K562 (cell line): ENCODE data around the gene GAPDH. TPM values are rescaled to one million over a fixed set of nuclear protein-coding genes. Genes with fewer than 3 reads are reported as not detected.

Experiments
- ARID1B ChIP-seq: fragments of 450-650 bp; IDR thresholded peaks from 2 replicates; pipeline ENCODE4 v1.6.1; 2016; ENCODE audit warnings: antibody characterized with exemption, mild to moderate bottlenecking, inconsistent platforms
- BACH1 ChIP-seq: fragments of 200-800 bp; sonication (Bioruptor generic); IDR thresholded peaks from 2 replicates; pipeline ENCODE4 v1.6.1; 2016; ENCODE audit warnings: missing genetic modification characterization, missing compliant biosample characterization
- COPS2 ChIP-seq: fragments of 450-650 bp; conservative IDR thresholded peaks from 2 replicates; pipeline ENCODE4 v1.6.1; 2016; ENCODE audit warnings: mild to moderate bottlenecking, moderate library complexity
- CREB3L1 ChIP-seq: fragments of 450-650 bp; IDR thresholded peaks from 2 replicates; pipeline ENCODE4 v1.6.1; 2014; ENCODE audit warnings: low read depth, mild to moderate bottlenecking, moderate library complexity, borderline replicate concordance
- CXXC5 ChIP-seq: fragments of 250-450 bp; sonication (Bioruptor Pico); IDR thresholded peaks from 2 replicates; pipeline ENCODE4 v1.8.0; 2022; ENCODE audit warnings: inconsistent platforms, mild to moderate bottlenecking, moderate library complexity
- DPF2 ChIP-seq: fragments of 450-650 bp; IDR thresholded peaks from 2 replicates; pipeline ENCODE4 v1.6.1; 2016
- ESRRA ChIP-seq: fragments of 450-650 bp; IDR thresholded peaks from 2 replicates; pipeline ENCODE4 v1.6.1; 2014; ENCODE audit warnings: low read depth, mild to moderate bottlenecking, moderate library complexity, borderline replicate concordance
- FOXA1 ChIP-seq: fragments of 450-650 bp; IDR thresholded peaks from 2 replicates; pipeline ENCODE4 v1.6.1; 2016; ENCODE audit warnings: mild to moderate bottlenecking, borderline replicate concordance
- FOXJ3 ChIP-seq: sonication (generic); formaldehyde crosslinking; IDR thresholded peaks from 2 replicates; pipeline ENCODE4 v1.4.0; 2020; ENCODE audit warnings: mild to moderate bottlenecking, missing genetic modification reagents
- IRF2 ChIP-seq: sonication (generic); formaldehyde crosslinking; IDR thresholded peaks from 2 replicates; pipeline ENCODE4 v1.8.1; 2022; ENCODE audit warnings: mild to moderate bottlenecking, missing genetic modification reagents
- KDM4B ChIP-seq, 2 experiments: fragments of 450-650 bp in 1 of 2; sonication (generic) in 1 of 2; IDR thresholded peaks; 2 replicates each; pipeline ENCODE4 v1.6.1; 2016 to 2017; ENCODE audit warnings: borderline replicate concordance in 2 of 2, antibody characterized with exemption in 1 of 2, low read depth in 1 of 2, mild to moderate bottlenecking in 1 of 2
- MAFG ChIP-seq: fragments of 450-650 bp; conservative IDR thresholded peaks from 2 replicates; pipeline ENCODE4 v1.6.1; 2016; ENCODE audit warnings: missing genetic modification characterization, missing compliant biosample characterization
- MCM2 ChIP-seq: fragments of 450-650 bp; IDR thresholded peaks from 2 replicates; pipeline ENCODE4 v1.6.1; 2017; ENCODE audit warnings: low read depth, mild to moderate bottlenecking
- MCM5 ChIP-seq: fragments of 450-650 bp; IDR thresholded peaks from 2 replicates; pipeline ENCODE4 v1.6.1; 2016; ENCODE audit warnings: low read depth
- NRF1 ChIP-seq, 2 experiments: fragments of 450-650 bp; IDR thresholded peaks in 1 of 2; conservative IDR thresholded peaks in 1 of 2; 2 replicates each; pipeline ENCODE4 v1.6.1; 2014; ENCODE audit warnings: mild to moderate bottlenecking in 2 of 2
- POLR2G ChIP-seq: fragments of 200-400 bp; formaldehyde crosslinking; IDR thresholded peaks from 2 replicates; pipeline ENCODE4 v1.6.1; 2017; ENCODE audit warnings: low read depth, mild to moderate bottlenecking, antibody characterized with exemption, low read length, moderate library complexity
- RBBP5 ChIP-seq: fragments of 200-600 bp; sonication (generic); IDR thresholded peaks from 2 replicates; pipeline ENCODE4 v1.6.1; 2012; ENCODE audit warnings: borderline replicate concordance, mild to moderate bottlenecking, low read length, control low read depth, inconsistent platforms; ENCODE audit not compliant: insufficient read depth, poor library complexity, severe bottlenecking
- RBM17 ChIP-seq: fragments of 200-400 bp; formaldehyde crosslinking; IDR thresholded peaks from 2 replicates; pipeline ENCODE4 v1.6.1; 2017; ENCODE audit warnings: low read depth, mild to moderate bottlenecking, low read length, borderline replicate concordance
- SMARCC2 ChIP-seq: fragments of 450-650 bp; IDR thresholded peaks from 2 replicates; pipeline ENCODE4 v1.6.1; 2017; ENCODE audit warnings: antibody characterized with exemption, moderate library complexity, mild to moderate bottlenecking, low read depth
- SUPT5H ChIP-seq: fragments of 450-650 bp; IDR thresholded peaks from 2 replicates; pipeline ENCODE4 v1.6.1; 2016
- TCF3 ChIP-seq: sonication (generic); formaldehyde crosslinking; IDR thresholded peaks from 2 replicates; pipeline ENCODE4 v1.4.0; 2020; ENCODE audit warnings: mild to moderate bottlenecking, missing genetic modification reagents
- USF2 ChIP-seq: sonication (generic); formaldehyde crosslinking; IDR thresholded peaks from 2 replicates; pipeline ENCODE4 v1.5.0; 2020; ENCODE audit warnings: missing genetic modification reagents
- ZNF398 ChIP-seq: fragments of 250-450 bp; sonication (Bioruptor Pico); IDR thresholded peaks from 2 replicates; pipeline ENCODE4 v1.8.0; 2021; ENCODE audit warnings: moderate library complexity, mild to moderate bottlenecking, inconsistent platforms
- ZNF57 ChIP-seq: fragments of 450-650 bp; formaldehyde crosslinking; IDR thresholded peaks from 2 replicates; pipeline ENCODE4 v1.4.0; 2020; ENCODE audit warnings: mild to moderate bottlenecking, moderate library complexity
- polyA plus RNA-seq, 8 experiments: library from polyadenylated mRNA; depleted of rRNA in 4 of 8; stranded (reverse) in 5 of 8; unstranded in 3 of 8; fragments of >200 nt; fragmentation: Nextera tagmentation in 2 of 8; fragmentation: Illumina TruSeq in 1 of 8; extraction: Ambion mirVana in 2 of 8; extraction: Trizol in 1 of 8; gene quantifications; 2 replicates each; pipeline versions ENCODE4 v1.2.1 to v1.2.3, GENCODE V29; 2011 to 2014; ENCODE audit warnings: inconsistent platforms in 1 of 8, missing spikeins in 1 of 8
- total RNA-seq, 7 experiments: library from RNA; depleted of rRNA in 6 of 7; stranded (reverse); fragments of >200 nt in 6 of 7; fragmentation: Illumina TruSeq in 2 of 7; extraction: Trizol in 2 of 7; gene quantifications; 2 replicates each; pipeline versions ENCODE4 v1.2.1 to v1.2.3, GENCODE V29; 2011 to 2021; ENCODE audit warnings: low replicate concordance in 1 of 7

GAPDH gene
- total and polyA plus RNA-seq, 9 of the 15 experiments (the other 6 are each of a cell fraction or from before 2014, with no cell fraction given) = 2,206 to 6,793 (median 4,217) TPM

DNA sequence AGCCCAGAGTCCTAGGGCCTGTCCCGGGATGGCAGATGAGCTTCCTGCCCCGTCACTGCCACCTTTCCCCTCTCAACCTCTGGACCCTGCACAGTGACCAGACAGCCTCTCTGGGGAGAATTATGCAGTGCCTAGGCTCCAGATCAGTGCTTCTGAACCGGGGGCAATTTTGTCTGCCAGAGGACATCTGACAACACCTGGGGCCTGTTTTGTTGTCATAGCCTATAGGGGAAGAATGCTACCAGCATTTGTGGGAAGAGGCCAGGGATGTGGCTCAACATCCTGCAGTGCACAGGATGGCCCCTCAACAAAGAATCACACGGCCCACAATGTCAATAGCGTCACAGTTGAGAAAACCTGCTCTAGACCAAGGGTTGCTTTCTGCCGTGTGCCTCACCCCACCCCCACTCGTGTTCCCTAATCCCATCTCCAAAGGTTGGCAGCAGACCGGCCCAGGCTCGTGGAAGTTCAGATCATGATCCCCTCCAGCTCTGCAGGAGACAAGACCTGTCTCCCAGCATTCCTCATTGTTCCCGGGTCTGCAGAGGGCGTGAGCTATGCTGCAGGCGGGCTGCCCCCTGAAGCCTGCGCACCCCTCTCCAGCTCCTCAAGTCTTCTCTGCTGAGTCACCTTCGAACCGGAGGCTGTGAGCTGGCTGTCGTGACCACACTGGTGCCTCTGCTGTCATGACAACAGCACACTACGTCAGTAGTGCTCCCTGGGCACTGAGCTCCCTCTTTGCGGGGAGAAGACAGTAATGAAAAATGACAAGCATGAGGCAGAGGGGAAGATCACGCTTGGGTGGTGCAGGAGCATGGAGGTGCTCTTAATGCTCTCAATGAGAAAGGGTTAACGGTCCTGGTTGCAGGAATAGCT, 2.0 kb upstream of the GAPDH start (continued):
- no peak for TF ChIP-seq USF2 (CRISPR knock-in tag)
- TF ChIP-seq MAFG (tag) = peak; percentile 91
- peak; percentile 83 for TF ChIP-seq BACH1 (tag)
- no peak for TF ChIP-seq COPS2
- TF ChIP-seq FOXJ3 (CRISPR knock-in tag) = no peak
- TF ChIP-seq SMARCC2 = 0 out of 2 replicates have a peak, but pooled peaks have one; percentile 54
- peak; percentile 9 for TF ChIP-seq RBBP5
- TF ChIP-seq MCM5 = no peak
- no peak for TF ChIP-seq ZNF57
- no peak for TF ChIP-seq FOXA1
- no peak for TF ChIP-seq KDM4B (IDR thresholded peaks at IDR 0.05; ENCODE audit: borderline replicate concordance in 2 of 2, low read depth in 1 of 2)
- TF ChIP-seq RBM17 = no peak
- no peak for TF ChIP-seq MCM2
- TF ChIP-seq CREB3L1 = peak; percentile 51; the same call in 1 of the 2 replicates
- no peak for TF ChIP-seq TCF3
- peak; percentile 15 for TF ChIP-seq SUPT5H
- TF ChIP-seq ZNF398 (CRISPR knock-in tag) = no peak
- TF ChIP-seq DPF2 = peak; percentile 76
- no peak for TF ChIP-seq IRF2 (CRISPR knock-in tag)
- no peak for TF ChIP-seq CXXC5 (CRISPR knock-in tag)
- TF ChIP-seq ARID1B = peak; percentile 60
- TF ChIP-seq NRF1 (conservative IDR thresholded peaks at IDR 0.05 in 1 of 2, IDR thresholded peaks at IDR 0.05 in 1 of 2) = peak; percentile 84 to 87
- 0 out of 2 replicates have a peak, but pooled peaks have one; percentile 18 for TF ChIP-seq ESRRA
- TF ChIP-seq POLR2G = peak; percentile 35; the same call in 1 of the 2 replicates
